AG08395 (cell line): Measurements from ENCODE around the gene CENPVL2.
"Not testable (repeated sequence)": the region's sequence is repeated elsewhere in the genome, so short reads cannot be mapped to it uniquely, and the experiment has no call there.

Experiments used
- DNase-seq: peaks from one replicate; pipeline ENCODE4 v3.0.0; 2012; ENCODE audit warnings: mixed read lengths, low spot score

Gene CENPVL2

GRCh38 chrX:51682720-51683062 is at the start of gene CENPVL2:
Gene CENPVL2, minus strand, starts transcription at chrX:51682831. Its CDS starts 0 bp downstream, at chrX:51682831.
- not testable (repeated sequence) for DNase-seq

- DNase-seq, result no peak
Observed at GRCh38 chrX:51728202-51728601, 45.6 kb upstream of the CENPVL2 start.

GRCh38 chrX:51712943-51713647 is 30.5 kb upstream of the CENPVL2 start:
- DNase-seq, result not testable (repeated sequence)

DNA sequence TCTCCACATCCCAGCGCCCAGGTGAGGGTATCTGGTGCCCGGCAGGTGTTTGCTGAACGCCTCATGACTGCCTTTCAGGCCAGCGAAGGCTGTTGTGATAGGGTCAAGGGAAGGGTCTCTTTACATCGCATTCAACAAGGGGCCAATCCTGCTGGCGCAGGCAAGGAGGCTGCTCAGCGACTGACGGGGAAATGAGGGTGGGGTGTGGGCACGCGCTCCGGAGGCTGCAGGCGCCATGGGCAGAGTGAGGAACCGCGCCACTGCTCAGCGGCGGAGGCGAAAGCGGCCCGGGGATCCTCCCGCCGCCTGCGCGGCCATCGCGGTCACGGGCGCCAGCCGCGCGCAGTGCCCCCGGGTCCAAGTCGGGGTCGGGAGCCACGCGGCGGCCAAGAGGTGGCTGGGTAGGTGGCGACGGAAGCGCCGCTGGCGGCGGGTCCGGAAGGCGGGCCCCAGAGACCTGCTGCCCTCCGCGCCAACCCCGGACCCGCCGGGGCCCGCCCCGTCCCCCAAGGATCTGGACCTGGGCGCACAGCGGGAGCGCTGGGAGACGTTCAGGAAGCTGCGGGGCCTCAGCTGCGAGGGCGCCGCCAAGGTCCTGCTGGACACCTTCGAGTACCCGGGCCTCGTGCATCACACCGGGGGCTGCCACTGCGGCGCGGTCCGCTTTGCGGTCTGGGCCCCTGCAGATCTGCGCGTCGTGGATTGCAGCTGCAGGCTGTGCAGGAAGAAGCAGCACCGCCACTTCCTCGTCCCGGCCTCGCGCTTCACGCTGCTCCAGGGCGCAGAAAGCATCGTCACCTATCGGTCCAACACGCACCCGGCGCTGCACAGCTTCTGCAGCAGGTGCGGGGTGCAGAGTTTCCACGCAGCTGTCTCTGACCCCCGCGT is 27.9 kb upstream of the CENPVL2 start, which contains the start of gene CENPVL1:
CENPVL1 (plus strand) TSS at position 236 of the 888 bp plus-strand sequence; CDS start at position 236, 0 bp downstream.
- DNase-seq, result not testable (repeated sequence)

GRCh38 chrX:51697397-51697796 is 14.8 kb upstream of the CENPVL2 start:
- no peak for DNase-seq

DNA sequence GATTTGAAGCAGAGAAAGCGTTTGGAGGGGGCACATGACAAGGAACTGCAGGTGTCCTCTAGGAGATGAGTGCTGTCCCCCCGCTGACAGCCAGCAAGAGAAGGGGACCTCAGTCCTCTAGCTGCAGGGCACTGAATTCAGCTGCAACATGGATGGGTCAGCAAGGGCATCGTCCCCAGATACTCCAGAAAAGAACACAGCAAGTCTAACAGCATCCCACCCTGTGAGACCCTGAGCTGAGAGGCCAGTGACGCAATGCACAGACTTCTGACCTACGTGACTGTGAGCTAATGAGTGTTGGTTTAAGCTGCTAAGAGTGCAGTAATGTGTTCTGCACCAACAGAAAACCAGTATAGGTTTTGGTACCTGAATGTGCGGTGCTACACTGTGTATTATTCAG is 11.6 kb upstream of the CENPVL2 start:
- DNase-seq, result no peak

DNA sequence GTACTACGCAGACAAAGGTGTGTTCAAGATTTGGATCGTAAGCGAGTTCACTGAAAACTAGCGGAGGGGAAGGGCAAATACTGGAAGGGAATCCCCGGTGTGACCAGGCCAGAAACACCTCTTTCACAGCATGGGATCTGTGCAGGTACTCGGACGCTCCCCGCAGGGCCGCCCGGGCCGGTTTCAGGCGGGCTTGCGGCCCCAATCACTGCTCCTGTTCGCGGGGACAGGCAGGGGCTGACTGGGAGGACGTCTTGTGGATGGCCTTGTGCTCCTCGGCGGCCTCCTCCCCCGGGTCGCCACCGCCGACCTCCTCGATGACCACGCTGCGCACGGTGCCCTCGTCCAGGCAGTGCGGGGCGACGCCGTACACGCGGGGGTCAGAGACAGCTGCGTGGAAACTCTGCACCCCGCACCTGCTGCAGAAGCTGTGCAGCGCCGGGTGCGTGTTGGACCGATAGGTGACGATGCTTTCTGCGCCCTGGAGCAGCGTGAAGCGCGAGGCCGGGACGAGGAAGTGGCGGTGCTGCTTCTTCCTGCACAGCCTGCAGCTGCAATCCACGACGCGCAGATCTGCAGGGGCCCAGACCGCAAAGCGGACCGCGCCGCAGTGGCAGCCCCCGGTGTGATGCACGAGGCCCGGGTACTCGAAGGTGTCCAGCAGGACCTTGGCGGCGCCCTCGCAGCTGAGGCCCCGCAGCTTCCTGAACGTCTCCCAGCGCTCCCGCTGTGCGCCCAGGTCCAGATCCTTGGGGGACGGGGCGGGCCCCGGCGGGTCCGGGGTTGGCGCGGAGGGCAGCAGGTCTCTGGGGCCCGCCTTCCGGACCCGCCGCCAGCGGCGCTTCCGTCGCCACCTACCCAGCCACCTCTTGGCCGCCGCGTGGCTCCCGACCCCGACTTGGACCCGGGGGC is 567 bp downstream of the CENPVL2 start:
- DNase-seq, result not testable (repeated sequence)

DNA sequence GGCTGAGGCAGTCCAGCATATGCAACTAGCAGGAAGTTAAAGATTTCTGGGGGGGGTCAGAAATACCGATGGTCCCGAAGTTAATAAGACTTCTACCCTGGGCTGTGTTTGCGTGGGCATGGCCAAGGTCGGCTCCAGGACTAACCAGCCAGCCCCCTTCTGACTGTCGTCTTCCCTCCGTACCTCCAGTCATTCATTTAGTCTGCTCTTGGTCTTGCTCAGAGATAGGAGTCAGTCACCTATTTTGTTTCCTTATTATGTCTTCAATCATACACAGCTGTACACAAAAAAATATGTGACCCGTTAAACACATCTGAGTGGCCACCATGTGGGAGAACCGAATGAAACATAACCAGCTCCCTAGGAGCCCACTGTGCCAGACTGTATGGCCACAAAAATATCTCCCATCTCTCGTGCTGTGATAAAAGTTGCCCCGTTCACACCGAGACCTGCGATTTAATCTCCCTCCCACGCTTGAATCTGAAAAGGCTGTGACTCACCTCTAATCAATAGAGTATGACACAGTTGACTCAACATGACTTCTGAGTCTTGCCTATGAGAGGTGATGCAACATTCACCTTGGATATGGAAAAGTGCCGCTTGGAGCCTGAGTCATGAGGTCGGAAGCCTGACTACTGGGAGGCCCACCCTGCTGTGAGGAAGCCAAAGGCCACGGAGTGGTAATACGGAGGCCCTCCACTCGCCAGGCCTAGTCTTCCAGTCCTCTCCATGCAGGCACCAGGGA is 2.8 kb downstream of the CENPVL2 start:
- not testable (repeated sequence) for DNase-seq

DNA sequence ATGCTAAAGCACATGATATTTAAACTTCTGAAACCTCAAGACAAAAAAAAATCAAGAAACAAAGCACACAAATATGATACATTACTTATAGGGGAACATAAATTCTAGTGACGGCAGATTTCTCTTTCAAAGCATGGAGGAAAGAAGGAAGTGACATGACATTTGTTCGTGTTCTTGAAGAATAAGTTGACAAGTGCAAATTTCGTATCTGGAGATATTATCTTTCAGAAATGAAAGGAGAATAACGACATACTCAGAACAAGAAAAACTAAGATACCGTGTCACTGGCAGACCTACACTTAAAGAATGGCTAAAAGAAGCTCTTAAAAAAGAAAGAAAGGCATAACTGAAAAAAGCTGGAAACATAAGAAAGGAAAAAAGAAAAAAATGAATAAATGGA is 16.6 kb downstream of the CENPVL2 start:
- DNase-seq, result no peak

DNA sequence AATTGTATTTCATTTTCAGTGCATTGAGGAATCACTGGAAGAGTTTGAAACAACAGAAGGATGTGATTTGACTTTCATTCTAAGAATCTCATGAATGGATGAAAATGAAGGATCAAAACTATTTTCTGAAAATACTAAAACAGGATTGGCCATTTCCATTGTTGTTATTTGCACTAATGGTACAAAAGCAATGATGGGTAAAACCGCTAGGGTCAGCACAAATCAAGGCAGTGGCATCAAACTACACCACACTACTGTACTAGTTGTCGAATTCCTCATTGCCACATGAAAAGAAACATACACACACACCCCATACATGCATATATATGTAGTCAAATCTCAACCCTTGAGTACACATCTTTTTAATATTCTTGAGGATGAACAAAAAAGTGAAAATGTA is 39.3 kb downstream of the CENPVL2 start:
- DNase-seq, result no peak

GRCh38 chrX:51641421-51642021 is 41.1 kb downstream of the CENPVL2 start:
- peak; percentile 39 for DNase-seq

DNA sequence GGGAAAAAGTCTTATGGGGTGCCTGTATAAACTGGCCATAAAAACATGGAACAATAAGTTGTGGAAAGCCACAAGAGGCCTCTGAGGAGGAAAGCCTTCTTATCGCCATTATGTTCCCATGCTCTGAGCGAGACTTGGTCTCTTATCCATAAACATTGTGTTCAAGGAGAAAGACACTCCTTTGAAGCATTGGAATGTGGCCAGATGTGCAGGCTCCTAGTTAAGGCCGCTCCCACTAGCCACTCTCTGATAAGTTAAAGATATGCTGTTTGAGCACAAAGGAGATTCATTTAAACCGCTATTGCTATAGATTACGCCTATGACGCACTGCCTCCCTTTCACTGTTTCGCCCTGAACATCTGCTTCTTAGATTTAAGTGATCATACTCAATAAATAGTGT is 46.1 kb downstream of the CENPVL2 start:
- not testable (repeated sequence) for DNase-seq
